DMS153 (cell line): Measurements from ENCODE around the gene CKS1B.

Experiments
- DNase-seq: peaks from one replicate; lab custom pipeline; 2025; lab: John Stamatoyannopoulos, UW

Gene CKS1B

DNA sequence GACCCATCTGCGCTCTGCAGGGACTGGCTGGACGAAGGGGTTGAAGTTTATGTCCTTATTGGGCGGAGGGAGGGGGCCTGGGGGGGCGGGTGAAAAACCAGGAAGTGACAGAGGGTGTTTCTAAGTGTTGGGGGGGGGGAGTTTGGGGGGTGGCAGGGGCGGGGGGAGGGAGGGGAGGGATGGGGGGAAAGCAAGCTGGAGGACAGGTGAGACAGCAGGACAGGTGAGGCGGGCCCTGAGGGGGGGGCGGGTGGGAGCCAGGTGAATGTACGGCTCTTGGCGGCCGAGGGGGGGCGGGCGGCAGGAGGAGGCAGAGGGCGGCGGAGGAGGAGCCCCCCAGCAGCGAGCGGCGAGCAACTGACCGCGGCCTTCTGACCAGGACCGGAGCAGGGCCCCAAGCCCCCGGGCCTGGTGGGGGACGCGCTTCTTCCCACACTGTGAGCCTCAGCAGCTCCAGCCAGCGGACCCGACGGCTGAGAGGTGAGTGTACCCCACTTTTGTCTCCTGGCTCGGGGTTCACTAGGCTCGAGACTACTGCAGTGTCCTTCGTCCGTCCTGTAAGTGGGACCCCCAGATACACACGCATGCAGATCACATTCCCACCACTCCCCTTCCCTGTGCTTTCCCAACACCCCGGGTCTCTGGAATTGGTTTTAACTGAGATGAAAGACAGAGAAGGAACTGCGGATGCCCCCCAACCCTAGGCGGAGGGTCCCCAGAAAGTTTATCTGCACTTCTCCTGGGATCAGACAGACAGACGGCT lies 28.2 kb downstream of the CKS1B start, which contains the start of gene ZBTB7B:
ZBTB7B (plus strand) TSS at position 339 of the 763 bp plus-strand sequence. CDS start 11,859 bp downstream, outside the sequence.
- no peak for DNase-seq

DNA sequence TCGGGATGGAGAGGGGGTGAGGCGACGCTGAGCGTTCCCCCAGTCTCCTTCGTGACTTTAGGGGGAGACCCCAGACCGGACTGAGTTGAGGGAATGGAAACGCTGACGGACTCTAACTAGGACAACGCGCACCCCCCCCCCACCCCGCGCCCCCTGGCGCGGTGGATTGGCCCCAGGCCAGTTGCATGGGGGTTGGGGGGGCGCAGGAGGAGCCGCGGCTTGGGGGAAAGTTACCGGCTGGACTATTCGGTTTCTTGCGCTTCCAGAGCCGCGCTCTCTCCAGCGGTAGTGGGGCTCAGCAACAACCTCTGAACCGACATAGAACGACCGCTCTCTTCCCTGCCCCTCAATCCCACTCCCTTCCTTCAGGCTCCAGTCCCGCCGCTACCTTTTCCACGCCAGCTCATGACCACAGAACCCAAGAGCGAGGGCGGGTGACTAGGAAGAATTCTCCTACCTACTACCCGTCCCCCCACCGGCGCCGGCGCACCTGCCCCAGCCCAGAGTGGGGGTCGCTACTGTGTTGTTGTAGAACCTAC lies 28.8 kb downstream of the CKS1B start:
- DNase-seq = no peak

GRCh38 chr1:155003766-155004351 lies 29.4 kb downstream of the CKS1B start:
- DNase-seq = peak; percentile 30

DNA sequence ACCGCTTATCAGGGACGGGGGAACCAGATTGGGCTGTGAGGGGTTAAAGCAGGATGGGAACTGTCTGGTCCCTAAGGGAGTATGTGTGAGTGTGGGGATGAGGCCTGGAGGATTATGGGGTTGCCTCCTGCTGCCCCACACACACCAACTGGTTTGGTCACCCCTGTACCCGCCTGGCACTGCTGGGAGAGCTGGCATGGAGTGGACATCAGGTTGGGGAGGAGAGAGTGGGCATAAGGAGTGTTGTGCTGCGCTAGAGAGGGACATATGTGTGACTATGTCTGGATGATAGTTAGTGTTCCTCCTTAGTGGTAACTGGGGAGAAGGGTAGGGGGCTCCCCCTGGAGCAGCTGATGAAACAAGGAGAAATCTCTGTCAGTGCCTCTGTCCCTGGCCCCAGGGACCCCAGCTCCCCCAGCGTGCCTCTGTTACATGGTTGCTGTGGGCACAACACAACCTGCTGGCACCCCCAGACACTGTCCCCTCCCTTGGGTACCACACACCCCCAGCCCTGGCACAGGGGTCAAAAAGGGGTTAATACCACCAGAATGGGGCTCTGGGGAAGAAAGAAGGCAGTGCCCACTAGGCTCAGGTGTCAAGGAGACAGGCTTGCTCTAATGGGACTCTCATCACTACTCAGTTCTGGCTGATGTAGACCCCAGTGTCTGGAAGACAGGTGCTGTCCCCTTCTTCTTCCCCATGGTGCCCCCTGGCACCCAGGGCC lies 30.0 kb downstream of the CKS1B start:
- no peak for DNase-seq

DNA sequence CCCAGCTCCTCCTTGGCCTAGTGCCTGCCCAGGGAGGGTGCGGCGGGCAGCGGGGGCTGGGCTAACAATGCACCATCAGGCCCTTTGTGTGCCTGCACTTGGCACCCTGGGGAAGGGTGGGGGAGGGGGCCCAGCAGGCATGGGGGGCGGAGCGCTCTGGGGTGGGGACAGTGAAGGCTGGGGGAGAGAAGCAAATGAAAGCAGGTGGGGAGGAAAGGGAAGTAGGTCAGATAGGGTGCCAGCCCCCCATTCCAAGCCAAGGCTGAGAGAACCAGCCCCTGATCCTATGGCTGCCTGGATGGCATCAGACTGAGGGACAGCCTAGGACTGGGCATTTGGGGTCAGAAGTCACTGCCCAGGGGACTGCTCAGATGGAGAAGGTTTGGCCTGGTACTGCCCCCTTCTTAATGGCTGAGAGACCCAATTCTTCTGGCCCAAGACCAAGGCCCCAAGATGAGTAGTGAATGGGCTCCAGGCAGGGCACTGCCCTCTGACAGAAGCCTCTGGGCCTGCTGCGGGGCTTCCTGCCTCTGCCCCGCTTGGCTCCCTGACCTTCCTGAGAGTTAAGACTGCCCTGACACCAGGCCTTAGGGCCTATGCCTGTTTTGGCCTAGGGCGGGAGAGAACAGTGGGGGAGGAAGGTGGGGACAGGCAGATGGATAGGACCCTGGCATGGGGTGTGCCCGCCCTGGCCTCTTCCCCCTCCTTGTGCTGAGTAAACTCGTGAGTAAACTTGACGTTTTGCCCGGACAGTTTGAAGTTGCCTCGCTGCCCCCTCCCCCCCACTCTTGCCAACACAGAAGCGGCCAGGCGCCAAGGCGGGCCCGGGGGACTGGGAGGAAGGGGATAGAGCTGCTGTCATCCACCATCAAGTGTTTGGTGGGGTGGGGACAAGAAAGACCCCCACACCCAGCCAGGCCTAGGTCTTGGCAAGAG lies 30.9 kb downstream of the CKS1B start:
- no peak for DNase-seq

DNA sequence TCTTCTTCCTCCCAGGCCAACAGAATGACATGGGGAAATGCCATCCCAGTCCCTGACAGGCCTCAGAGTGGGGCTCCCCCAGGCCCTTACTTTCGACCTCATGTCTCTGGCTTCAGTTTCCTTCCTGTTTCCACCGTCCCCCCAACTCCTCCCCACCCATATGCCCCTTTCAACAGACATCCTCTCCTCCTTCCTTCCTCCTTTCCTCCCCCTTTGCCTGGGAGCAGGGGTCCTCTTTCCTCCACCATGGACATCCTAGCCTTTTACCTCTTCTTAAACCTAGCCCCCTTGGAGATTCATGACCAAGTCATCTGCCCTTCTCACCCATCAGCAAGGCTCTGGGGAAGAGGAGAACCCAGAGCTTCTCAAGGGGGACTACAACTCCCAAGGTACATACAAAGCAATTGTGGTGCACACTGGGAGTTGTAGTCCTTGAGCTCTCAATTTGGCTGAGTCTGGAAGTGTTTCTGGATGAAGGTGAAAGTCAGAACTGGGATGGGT lies 32.2 kb downstream of the CKS1B start:
- DNase-seq = no peak

DNA sequence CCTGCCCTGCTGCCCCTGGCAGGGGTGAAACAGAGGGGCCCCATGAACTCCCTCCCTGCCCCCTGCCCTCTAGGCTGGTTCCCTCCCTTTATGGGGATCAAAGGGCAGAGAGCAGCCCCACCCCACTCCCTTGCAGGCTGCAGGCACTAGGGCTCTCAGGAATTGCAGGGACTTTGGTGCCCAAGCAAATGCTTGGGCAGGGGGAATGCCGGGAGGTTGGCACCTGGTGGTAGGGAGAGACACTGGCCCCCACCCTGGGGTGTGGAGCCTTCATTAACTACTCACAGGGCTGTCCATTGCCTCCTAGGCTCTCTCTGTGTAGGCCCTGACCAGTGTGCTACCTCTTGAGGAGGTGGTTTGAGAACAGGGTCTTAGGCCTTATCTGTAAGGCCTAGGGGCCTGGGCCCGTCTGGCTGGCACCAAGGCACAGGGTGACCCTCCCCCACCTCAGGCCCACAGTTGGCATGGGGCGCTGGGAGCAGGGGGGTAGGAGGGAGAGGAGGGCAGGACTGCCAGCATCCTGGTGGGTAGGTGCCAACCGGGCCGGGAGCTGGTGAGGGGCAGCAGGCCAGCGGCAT lies 32.9 kb downstream of the CKS1B start:
- no peak for DNase-seq

DNA sequence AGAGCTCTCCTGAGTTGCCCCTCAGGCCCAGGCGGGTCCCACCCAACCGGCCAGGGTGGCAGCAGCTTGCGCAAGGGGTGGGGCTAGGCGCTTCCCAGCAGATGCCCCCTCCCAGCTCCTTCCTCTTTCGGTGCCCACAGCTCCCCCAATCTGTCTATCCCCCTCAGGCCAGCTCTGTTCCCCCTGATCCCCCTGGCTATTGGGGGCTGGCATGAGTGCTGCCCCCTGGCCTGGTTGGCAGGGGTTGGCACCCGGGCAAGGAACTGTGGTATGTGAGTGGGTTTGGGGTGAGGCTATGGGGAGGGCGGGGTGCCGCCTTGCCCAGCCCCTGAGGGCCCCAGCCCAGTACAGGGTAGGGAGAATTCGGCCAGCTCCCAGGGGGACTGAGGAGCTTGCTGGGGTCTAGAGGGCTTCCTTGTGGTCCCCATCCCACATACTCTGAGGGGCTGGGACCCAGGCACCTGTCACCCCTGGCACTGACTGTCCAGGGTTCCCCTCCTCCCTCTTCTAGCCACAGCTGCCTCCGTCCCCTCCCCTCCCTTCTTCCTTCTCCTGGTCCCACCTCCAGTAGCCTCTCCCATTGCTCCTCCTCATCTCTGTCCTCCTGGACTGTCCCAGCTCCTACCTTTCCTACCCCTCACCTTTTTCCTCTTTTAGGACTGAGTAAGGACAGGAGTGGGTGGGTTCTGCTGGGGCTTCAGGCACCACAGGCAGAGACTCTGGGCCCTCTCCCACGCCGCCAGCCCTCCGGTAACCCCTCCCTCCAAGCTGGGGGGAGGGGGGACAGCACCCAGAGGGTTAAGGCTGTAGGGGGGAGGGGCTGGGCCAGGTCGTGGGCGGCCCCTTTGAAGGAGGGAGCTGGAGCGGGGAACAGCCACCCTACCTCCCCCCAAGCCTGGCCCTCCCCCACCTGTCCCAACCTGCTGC lies 33.8 kb downstream of the CKS1B start:
- DNase-seq = no peak

- no peak for DNase-seq
Measured at GRCh38 chr1:155009221-155009711, 34.8 kb downstream of the CKS1B start.

DNA sequence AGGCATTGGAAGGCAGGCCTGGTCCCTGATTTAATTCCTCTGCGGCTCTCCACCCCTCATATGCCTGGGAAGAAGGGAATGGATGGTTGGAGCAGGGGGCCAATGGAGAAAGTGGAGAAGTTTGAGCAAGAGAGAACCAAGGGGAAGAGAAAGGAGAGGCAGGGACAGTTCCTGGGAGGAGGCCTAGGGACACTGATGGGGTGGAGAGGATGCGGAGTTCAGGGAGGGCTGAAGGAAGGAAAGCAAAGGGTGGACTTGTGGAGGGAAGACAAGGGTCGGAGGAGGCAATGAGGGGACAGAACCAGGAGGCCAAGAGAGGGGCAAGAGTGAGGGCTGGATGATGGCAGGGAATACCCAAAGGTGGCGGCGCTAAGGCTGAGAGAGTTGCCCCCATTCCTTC lies 35.3 kb downstream of the CKS1B start:
- no peak for DNase-seq

DNA sequence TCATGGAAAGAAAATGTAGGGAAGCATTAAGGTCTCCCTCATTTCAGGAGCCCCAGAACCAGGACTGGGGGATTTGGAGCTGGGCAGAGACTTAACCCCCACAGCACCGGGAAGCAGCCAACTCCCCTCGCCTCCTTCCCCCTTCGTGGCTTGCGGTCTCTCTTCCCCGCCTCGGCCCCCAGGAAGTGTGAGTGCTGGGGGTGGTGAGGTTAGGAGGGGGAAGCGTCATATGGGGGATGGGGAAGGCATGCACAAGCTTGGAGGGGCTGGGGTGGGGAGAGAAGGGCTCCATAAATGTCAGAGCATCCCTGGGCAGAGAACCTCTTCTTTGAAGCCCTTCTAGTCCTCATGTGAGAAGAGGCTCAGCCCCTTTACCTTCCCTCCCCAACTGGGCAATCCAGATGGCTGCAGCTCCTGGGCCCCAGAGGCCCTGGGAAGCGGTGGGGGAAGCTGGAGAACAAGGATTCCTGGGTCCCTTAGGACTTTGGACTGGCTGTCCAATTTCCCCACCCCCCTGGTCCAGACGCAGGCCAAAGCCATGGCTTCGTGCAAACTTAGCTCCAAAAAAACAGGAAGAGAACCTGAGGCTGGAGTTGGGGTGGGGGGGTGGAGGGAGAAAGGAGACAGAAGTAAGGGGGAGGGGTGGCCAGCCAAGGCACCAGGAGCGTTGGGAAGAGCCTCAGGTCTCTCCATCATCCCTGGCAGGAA lies 35.9 kb downstream of the CKS1B start:
- DNase-seq = no peak

GRCh38 chr1:155011004-155011416 lies 36.5 kb downstream of the CKS1B start:
- DNase-seq = no peak

- no peak for DNase-seq
Measured at GRCh38 chr1:155011437-155012025, 37.0 kb downstream of the CKS1B start.

GRCh38 chr1:155012026-155012546 lies 37.6 kb downstream of the CKS1B start:
- no peak for DNase-seq

GRCh38 chr1:155012776-155013602 lies 38.5 kb downstream of the CKS1B start:
- DNase-seq = no peak

GRCh38 chr1:155013632-155014031 lies 39.2 kb downstream of the CKS1B start:
- DNase-seq = no peak

- no peak for DNase-seq
Measured at GRCh38 chr1:155014709-155015508, 40.4 kb downstream of the CKS1B start.
